H9 (cell line): ENCODE measurements around the gene USP3. TPM values are rescaled to one million over a fixed set of nuclear protein-coding genes. Genes with fewer than 3 reads are reported as not detected.

ENCODE experiments used
- DNase-seq: peaks from one replicate; pipeline ENCODE4 v3.0.0-alpha.2; 2017
- H2AFZ ChIP-seq: one replicate; pipeline ENCODE4 v1.6.1; 2013; ENCODE audit warnings: mild to moderate bottlenecking, low read length, control low read depth, moderate library complexity
- H2AK5ac ChIP-seq: 2 replicates; pipeline ENCODE4 v1.6.1; 2013; ENCODE audit warnings: low read length, control low read depth, mixed read lengths; ENCODE audit not compliant: insufficient read length
- H2BK120ac ChIP-seq: one replicate; pipeline ENCODE4 v1.6.1; 2013; ENCODE audit warnings: low read depth, mild to moderate bottlenecking, low read length, control low read depth, inconsistent platforms; ENCODE audit not compliant: poor library complexity, severe bottlenecking
- H2BK12ac ChIP-seq: 2 replicates; pipeline ENCODE4 v1.6.1; 2013; ENCODE audit warnings: low read length, control low read depth, mixed read lengths, low read depth; ENCODE audit not compliant: insufficient read length
- H2BK15ac ChIP-seq: 2 replicates; pipeline ENCODE4 v1.6.1; 2013; ENCODE audit warnings: low read depth, low read length, control low read depth
- H2BK20ac ChIP-seq: one replicate; pipeline ENCODE4 v1.6.1; 2013; ENCODE audit warnings: low read depth, mild to moderate bottlenecking, low read length, control low read depth, inconsistent platforms; ENCODE audit not compliant: poor library complexity, severe bottlenecking
- H2BK5ac ChIP-seq: 2 replicates; pipeline ENCODE4 v1.6.1; 2013; ENCODE audit warnings: low read length, control low read depth, mixed read lengths; ENCODE audit not compliant: insufficient read length
- H3K14ac ChIP-seq: 2 replicates; pipeline ENCODE4 v1.6.1; 2013; ENCODE audit warnings: low read length, control low read depth; ENCODE audit not compliant: insufficient read depth
- H3K18ac ChIP-seq: 2 replicates; pipeline ENCODE4 v1.6.1; 2013; ENCODE audit warnings: low read depth, mild to moderate bottlenecking, mixed read lengths, low read length, control low read depth; ENCODE audit not compliant: insufficient read length
- H3K23ac ChIP-seq: 2 replicates; pipeline ENCODE4 v1.6.1; 2013; ENCODE audit warnings: low read length, control low read depth, mixed read lengths, low read depth; ENCODE audit not compliant: insufficient read length
- H3K23me2 ChIP-seq: 2 replicates; pipeline ENCODE4 v1.6.1; 2013; ENCODE audit warnings: low read depth, mild to moderate bottlenecking, mixed read lengths, low read length, control low read depth; ENCODE audit not compliant: insufficient read length, poor library complexity, severe bottlenecking
- H3K27ac ChIP-seq: 2 replicates; pipeline ENCODE4 v1.5.1; 2013; ENCODE audit warnings: low read length, control low read depth, mixed read lengths, low read depth; ENCODE audit not compliant: insufficient read length
- H3K27me3 ChIP-seq: 2 replicates; pipeline ENCODE4 v1.6.1; 2013; ENCODE audit warnings: low read length, control low read depth, inconsistent platforms; ENCODE audit not compliant: insufficient read depth
- H3K4ac ChIP-seq: 2 replicates; pipeline ENCODE4 v1.6.1; 2013; ENCODE audit warnings: low read depth, mild to moderate bottlenecking, control low read depth, inconsistent platforms, low read length, moderate library complexity
- H3K4me1 ChIP-seq: 2 replicates; pipeline ENCODE4 v1.6.1; 2013; ENCODE audit warnings: low read length, control low read depth, inconsistent platforms; ENCODE audit not compliant: insufficient read depth
- H3K4me2 ChIP-seq: 2 replicates; pipeline ENCODE4 v1.6.1; 2013; ENCODE audit warnings: low read length, control low read depth, mixed read lengths; ENCODE audit not compliant: insufficient read length, insufficient read depth
- H3K56ac ChIP-seq: 2 replicates; pipeline ENCODE4 v1.6.1; 2013; ENCODE audit warnings: low read depth, mild to moderate bottlenecking, mixed read lengths, low read length, control low read depth; ENCODE audit not compliant: insufficient read length
- H3K79me1 ChIP-seq: 2 replicates; pipeline ENCODE4 v1.6.1; 2013; ENCODE audit warnings: low read depth, mild to moderate bottlenecking, moderate library complexity, low read length, control low read depth, inconsistent platforms; ENCODE audit not compliant: insufficient read depth, poor library complexity, severe bottlenecking
- H3K79me2 ChIP-seq: 2 replicates; pipeline ENCODE4 v1.6.1; 2013; ENCODE audit warnings: low read length, control low read depth, inconsistent platforms; ENCODE audit not compliant: insufficient read depth
- H3K9ac ChIP-seq: 2 replicates; pipeline ENCODE4 v1.6.1; 2013; ENCODE audit warnings: low read length, control low read depth, mixed read lengths; ENCODE audit not compliant: insufficient read length; ENCODE audit errors: extremely low read depth
- H3K9me3 ChIP-seq: one replicate; pipeline ENCODE4 v1.6.1; 2013; ENCODE audit warnings: low read depth, low read length, inconsistent platforms; ENCODE audit not compliant: control insufficient read depth
- H3T11ph ChIP-seq: one replicate; pipeline ENCODE4 v1.6.1; 2013; ENCODE audit warnings: mild to moderate bottlenecking, low read length, control low read depth, inconsistent platforms
- H4K20me1 ChIP-seq: one replicate; pipeline ENCODE4 v1.6.1; 2013; ENCODE audit not compliant: control insufficient read depth, insufficient read length, insufficient read depth
- H4K5ac ChIP-seq: 2 replicates; pipeline ENCODE4 v1.6.1; 2013; ENCODE audit warnings: low read depth, mild to moderate bottlenecking, mixed read lengths, low read length, control low read depth; ENCODE audit not compliant: insufficient read length
- H4K8ac ChIP-seq: replicated peaks from 2 replicates; pipeline ENCODE4 v1.6.1; 2013; ENCODE audit warnings: low read length, control low read depth, mixed read lengths, low read depth; ENCODE audit not compliant: insufficient read length
- H4K91ac ChIP-seq: 2 replicates; pipeline ENCODE4 v1.6.1; 2013; ENCODE audit warnings: low read depth, mild to moderate bottlenecking, moderate library complexity, mixed read lengths, low read length, control low read depth; ENCODE audit not compliant: insufficient read length
- H3K27ac Mint-ChIP-seq, 3 experiments: 2 replicates in 2 of 3; 3 replicates in 1 of 3; pipeline ENCODE4 v1.8.0; 2020 to 2021; ENCODE audit warnings: mixed read lengths in 3 of 3, mild to moderate bottlenecking in 1 of 3, moderate library complexity in 1 of 3
- H3K27me3 Mint-ChIP-seq: 2 replicates; pipeline ENCODE4 v1.8.0; 2021; ENCODE audit warnings: low read depth, mild to moderate bottlenecking, moderate library complexity, mixed read lengths
- H3K36me3 Mint-ChIP-seq, 3 experiments: 2 replicates in 2 of 3; 3 replicates in 1 of 3; pipeline ENCODE4 v1.8.0; 2020 to 2021; ENCODE audit warnings: low read depth in 3 of 3, mixed read lengths in 3 of 3; ENCODE audit not compliant: insufficient read depth in 1 of 3
- H3K4me1 Mint-ChIP-seq, 2 experiments: 2 replicates each; pipeline ENCODE4 v1.8.0; 2020; ENCODE audit warnings: mixed read lengths in 2 of 2
- H3K4me3 Mint-ChIP-seq, 2 experiments: 2 replicates in 1 of 2; 3 replicates in 1 of 2; pipeline ENCODE4 v1.8.0; 2020 to 2021; ENCODE audit warnings: mild to moderate bottlenecking in 2 of 2, mixed read lengths in 2 of 2, moderate library complexity in 1 of 2
- H3K9me3 Mint-ChIP-seq, 2 experiments: 2 replicates in 1 of 2; 3 replicates in 1 of 2; pipeline ENCODE4 v1.8.0; 2020; ENCODE audit warnings: mild to moderate bottlenecking in 2 of 2, mixed read lengths in 2 of 2, moderate library complexity in 1 of 2
- CTCF ChIP-seq: fragments of 200-600 bp; sonication (generic); conservative IDR thresholded peaks from 3 replicates; pipeline ENCODE4 v1.8.0; 2021; ENCODE audit warnings: antibody characterized with exemption, mild to moderate bottlenecking
- WGBS: extraction: QIAGEN DNeasy Blood & Tissue Kit; methylation state at CpG from one replicate; pipeline ENCODE4 v1.1.7; 2013; ENCODE audit warnings: missing lambda C conversion rate, low lambda C conversion rate, mixed read lengths; ENCODE audit not compliant: insufficient read length; ENCODE audit errors: extremely low coverage; 5-methylcytosine and 5-hydroxymethylcytosine counted together
- total RNA-seq: library from RNA; stranded (reverse); gene quantifications from 2 replicates; pipeline ENCODE4 v1.2.1, GENCODE V29; 2021

The USP3 gene
- total RNA-seq, 1 experiment from 2014 or later = 14.2 TPM

GRCh38 chr15:63551400-63551799 is 47.0 kb downstream of the USP3 start:
- Histone ChIP-seq H2AFZ (no peak overlapping the region), H3K27me3 (no peaks in the 10 kb centered on the region), H3K27ac (no peak overlapping the region), H3K23ac (no peak overlapping the region), H3K4me1 (peaks cover 2% of the 10 kb centered on the region; the same call in 1 of the 2 replicates), H4K20me1 (no peaks in the 10 kb centered on the region), H3K9ac (no peak overlapping the region), H3K23me2 (no peaks in the 10 kb centered on the region), H2BK20ac (no peak overlapping the region), H2BK15ac (no peak overlapping the region), H3K56ac (no peak overlapping the region), H4K8ac (no peak overlapping the region), H3K18ac (no peak overlapping the region), H2BK5ac (no peak overlapping the region), H3K4ac (no peak overlapping the region), H2BK12ac (no peak overlapping the region), H3K4me2 (no peak overlapping the region), H3K14ac (no peak overlapping the region), H3K79me2 (no peaks in the 10 kb centered on the region), H4K5ac (no peak overlapping the region), H2BK120ac (no peak overlapping the region), H3K9me3 (no peaks in the 10 kb centered on the region), H3T11ph (no peak overlapping the region), H2AK5ac (no peak overlapping the region), H3K79me1 (no peaks in the 10 kb centered on the region), H4K91ac (no peak overlapping the region)
- no peak overlapping the region for H3K4me3 Mint-ChIP-seq
- no peak for TF ChIP-seq CTCF
- no peaks in the 10 kb centered on the region for H3K27me3 Mint-ChIP-seq
- peaks cover 18 to 27% of the 10 kb centered on the region in 2 experiments for H3K4me1 Mint-ChIP-seq
- H3K36me3 Mint-ChIP-seq = no peaks in the 10 kb centered on the region; a peak in 1 of 7 replicates
- no peak overlapping the region for H3K27ac Mint-ChIP-seq
- no peaks in the 10 kb centered on the region for H3K9me3 Mint-ChIP-seq
- DNase-seq = no peak
- WGBS = no CpG with 5 or more reads among the region's 1 CpG
